NCI-H1105 (cell line): ENCODE measurements around the gene TMEM256.
A peak's percentile ranks its signal among the peaks of the same experiment; 100 is the strongest.
"Not testable (repeated sequence)": the region's sequence is repeated elsewhere in the genome, so short reads cannot be mapped to it uniquely, and the experiment has no call there.

Experiments
- DNase-seq: peaks from one replicate; lab custom pipeline; 2025; lab: John Stamatoyannopoulos, UW

Gene TMEM256

GRCh38 chr17:7383371-7383741 lies 20.5 kb downstream of the TMEM256 start:
- no peak for DNase-seq

DNA sequence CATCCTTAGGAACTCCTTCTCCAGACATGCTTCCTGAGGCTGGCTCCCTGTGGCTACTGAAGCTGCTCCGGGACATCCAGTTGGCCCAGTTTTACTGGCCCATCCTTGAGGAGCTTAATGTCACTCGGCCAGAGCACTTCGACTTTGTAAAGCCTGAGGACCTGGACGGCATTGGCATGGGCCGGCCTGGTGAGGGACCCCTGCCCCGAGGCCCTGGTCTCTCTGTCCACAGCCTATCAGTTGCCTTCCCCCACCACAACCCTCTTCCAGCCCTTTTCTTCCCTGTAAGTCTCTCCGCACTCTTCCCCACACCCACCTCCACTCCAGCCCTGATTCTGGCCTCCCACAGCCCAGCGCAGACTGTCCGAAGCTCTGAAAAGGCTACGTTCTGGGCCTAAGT lies 21.0 kb downstream of the TMEM256 start:
- DNase-seq = no peak

- DNase-seq = peak; percentile 2
These were observed 22.8 kb downstream of the TMEM256 start, which contains the start of gene TNK1 for GRCh38 chr17:7380855-7381683. TSS of gene TNK1 (plus strand) at chr17:7381089. CDS start at chr17:7382927, 1,838 bp downstream.

GRCh38 chr17:7380321-7380720 lies 23.6 kb downstream of the TMEM256 start:
- DNase-seq = peak; percentile 90

DNA sequence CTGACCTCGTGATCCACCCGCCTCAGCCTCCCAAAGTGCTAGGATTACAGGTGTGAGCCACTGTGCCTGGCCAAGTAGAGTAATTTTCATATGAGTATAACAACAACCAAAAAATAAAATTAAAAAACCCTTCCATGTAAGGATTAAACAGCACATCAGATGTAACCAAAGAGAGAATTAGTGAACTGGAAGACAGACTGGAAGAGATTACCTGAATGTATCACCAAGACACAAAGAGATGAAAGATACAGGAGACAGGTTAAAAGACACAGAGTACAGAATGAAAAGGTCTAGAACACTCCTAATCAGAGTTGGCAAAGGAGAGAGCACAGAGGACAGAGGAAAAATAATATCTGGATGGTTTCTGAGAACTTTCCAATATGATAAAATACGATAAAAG lies 24.8 kb downstream of the TMEM256 start:
- no peak for DNase-seq

- no peak for DNase-seq
These were observed 29.5 kb downstream of the TMEM256 start for GRCh38 chr17:7374353-7374752.

DNA sequence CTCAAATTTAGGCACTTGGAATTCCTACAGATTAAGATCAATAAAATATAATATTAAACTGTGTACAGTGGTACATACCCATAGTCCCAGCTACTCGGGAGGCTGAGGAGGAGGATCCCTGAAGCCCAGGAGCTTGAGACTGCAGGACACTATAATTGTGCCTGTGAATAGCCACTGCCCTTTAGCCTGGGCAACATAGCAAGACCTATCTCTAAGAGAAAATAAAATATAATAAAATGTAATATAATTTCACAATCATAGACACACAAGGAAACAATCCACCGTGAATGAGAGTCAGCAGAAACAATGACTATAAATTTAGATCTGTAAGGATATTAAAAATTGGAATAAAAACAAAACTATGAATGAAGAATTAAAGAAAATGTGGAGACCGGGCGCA lies 33.0 kb downstream of the TMEM256 start:
- no peak for DNase-seq

DNA sequence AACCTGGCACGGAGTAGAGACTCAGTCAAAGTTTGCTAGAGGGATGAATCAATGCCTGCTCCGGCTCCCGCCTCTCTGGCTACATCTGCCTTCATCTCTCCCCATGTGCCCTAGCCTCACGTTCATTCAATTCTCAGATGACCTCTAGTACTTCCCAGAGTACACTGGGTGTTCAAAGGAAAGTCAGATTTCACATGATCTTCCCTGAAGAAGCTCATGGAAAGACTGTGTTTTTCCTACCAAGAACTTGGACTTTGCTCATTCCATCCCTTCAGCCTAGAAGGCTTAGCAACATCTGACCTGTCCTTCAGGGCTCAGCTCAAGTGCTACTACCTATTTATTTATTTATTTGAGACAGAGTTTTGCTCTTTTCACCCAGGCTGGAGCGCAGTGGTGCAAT lies 34.1 kb downstream of the TMEM256 start:
- no peak for DNase-seq

DNA sequence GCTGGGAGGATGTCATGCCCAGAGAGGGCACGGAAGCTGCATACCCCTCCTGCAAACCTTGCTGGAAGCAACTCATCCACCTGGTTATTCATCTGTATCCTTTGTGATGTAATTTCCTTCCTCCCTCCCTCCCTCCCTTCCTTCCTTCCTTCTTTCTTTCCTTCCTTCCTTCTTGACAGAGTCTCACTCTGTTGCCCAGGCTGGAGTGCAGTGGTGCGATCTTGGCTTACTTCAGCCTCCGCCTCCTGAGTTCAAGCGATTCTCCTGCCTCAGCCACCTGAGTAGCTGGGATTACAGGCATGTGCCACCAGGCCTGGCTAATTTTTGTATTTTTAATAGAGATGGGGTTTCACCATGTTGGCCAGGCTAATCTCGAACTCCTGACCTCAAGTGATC lies 35.3 kb downstream of the TMEM256 start:
- not testable (repeated sequence) for DNase-seq

GRCh38 chr17:7367918-7368598 lies 35.8 kb downstream of the TMEM256 start:
- no peak for DNase-seq

DNA sequence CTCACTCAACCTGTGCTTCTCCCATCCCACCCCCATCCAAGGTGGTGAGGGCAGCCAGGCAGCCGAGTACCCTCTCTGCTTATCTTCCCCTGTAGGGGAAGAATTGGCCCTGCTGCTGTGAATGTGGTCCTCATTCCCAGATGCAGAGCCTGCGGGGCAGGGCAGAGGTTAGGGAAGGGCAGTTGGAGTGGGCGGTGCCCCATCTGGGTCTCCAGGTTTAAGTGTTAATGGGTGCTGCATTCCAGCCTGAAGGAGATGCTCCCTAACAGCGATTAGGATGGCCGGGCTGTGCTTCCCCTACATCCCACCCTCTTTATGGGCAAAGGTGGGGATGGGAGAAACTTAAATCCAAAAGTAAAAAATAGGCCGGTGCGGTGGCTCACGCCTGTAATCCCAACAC lies 36.8 kb downstream of the TMEM256 start:
- no peak for DNase-seq

DNA sequence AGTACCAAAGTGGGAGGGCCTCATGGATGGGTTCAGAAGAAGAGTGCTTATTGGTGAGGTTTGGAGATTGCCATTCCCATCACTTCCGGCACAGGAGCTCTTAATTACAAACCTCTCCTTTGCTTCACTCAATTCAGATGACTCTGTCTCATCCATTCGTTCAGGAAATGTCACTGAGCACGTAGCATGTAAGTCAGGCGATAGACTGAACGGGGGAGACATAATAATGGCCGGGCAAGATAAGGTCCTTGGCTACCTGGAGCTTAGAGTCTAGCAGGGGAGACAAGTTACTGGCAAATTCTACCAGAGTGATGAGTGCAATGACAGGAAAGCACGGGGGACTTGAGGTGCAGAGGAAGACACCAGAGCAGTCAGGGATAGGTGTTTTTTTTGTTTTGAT lies 37.9 kb downstream of the TMEM256 start:
- DNase-seq = not testable (repeated sequence)

DNA sequence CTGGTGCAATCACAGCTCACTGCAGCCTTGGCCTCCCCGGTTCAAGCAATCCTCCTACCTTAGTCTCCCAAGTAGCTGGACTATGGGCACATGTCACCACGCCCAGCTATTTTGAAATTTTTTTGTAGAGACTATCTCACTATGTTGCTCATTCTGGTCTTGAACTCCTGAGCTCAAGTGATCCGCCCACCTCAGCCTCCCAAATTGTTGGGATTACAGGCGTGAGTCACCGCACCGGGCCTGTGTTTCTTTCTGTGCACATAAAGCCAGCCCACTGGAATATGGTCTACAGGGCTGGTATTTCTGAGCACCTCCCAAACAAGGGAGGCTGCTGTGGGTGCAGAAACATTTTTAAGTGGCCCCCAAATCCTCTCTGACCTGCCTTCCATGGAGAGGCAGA lies 40.6 kb downstream of the TMEM256 start:
- DNase-seq = no peak

DNA sequence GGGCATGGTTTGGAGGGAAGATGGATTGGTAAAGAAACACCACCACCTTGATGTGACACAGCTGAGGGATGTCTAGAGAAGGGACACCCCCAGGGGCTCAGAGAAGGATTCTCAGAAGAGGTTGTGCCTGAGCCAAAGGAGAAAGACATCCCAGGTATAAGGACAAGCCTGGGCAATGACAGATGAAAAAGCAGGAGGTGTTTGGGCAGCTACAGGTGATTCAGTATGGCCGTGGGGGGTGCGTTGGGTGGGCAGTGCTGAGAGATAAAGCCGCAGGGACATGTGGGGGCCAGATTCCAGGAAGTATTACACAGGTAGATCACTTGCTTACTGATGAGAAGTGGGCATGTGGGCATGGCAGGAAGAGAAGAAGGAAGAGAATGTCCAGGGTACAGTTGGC lies 42.0 kb downstream of the TMEM256 start:
- no peak for DNase-seq

DNA sequence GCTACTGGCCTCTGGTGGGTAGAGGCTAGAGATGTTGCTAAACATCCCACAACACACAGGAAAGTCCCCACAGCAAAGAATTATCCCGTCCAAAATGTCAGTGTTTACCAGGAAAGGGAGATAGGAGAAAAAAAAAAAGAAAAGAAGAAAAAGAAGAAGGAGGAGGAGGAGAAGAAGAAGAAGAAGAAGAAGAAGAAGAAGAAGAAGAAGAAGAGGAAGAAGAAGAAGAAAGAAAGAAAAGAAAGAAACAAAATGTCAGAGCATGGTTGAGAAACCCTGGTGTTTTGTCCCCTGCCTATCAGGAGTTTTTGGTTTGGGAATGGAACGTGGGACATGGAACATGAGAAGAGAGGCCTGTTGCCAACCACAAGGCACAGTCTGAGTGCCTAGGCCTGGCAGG lies 46.5 kb downstream of the TMEM256 start:
- no peak for DNase-seq

GRCh38 chr17:7356756-7357155 lies 47.1 kb downstream of the TMEM256 start:
- no peak for DNase-seq

DNA sequence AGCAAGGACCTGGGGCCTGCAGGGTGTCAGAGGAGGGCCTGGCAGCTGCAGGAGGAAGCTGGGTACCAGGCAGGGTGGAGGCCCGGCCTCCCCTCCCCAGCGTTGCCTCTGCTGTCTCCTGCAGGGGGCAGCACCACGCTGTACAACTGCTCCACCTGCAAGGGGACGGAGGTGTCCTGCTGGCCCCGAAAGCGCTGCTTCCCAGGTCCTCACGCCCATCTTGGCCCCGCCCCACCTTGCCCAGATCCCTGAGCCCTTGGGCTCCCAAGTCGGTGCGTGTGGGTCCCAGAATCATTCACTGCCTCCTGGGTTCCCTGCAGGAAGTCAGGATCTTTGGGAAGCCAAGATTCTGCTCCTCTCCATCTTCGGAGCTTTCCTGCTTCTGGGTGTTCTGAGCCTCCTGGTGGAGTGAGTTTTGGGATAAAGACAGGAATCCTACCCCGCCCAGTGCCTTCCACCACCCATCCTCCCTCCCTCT lies 47.8 kb downstream of the TMEM256 start:
- peak; percentile 83 for DNase-seq

DNA sequence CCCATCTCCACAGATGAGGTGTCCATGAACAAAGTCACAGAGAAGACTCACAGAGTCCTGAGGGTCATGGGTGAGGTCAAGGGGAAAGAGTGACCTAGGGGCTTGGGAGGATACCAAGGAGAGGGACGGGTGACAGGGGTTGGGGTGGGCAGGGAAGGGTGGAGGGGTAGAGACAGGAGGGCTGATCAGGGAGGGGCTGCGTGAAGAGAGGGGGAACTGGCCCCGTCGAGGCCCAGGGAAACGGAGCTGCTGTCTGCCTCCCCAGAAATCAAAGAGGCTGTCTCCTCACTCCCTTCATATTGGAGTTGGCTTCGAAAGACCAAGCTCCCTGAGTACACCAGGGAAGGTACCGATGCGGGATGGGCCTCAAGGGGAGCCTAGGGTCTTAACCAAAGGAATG lies 48.3 kb downstream of the TMEM256 start:
- DNase-seq = no peak

DNA sequence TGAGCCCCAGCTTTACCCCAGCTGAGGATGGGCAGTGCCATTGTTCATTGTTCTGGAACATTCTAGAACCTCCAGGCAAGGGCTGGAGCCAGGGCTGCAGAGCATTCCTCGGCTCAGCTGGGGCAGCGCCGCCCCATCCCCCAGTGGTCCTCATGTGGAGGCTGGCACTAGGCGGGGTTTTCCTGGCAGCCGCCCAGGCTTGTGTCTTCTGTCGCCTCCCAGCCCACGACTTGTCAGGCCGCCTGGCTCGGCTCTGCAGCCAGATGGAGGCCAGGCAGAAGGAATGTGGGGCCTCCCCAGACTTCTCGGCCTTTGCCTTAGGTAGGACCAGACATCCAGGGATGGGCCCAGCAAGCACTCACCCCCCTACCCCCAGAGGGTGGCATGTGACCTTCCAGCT lies 48.8 kb downstream of the TMEM256 start, which contains the start of gene TMEM95:
Gene TMEM95, plus strand, starts transcription at position 104 of the 400 bp plus-strand sequence. Its CDS starts 49 bp downstream, at position 153.
- DNase-seq = no peak

GRCh38 chr17:7354262-7354843 lies 49.5 kb downstream of the TMEM256 start:
- peak; percentile 32 for DNase-seq
